GM12873 (cell line): ENCODE measurements around the gene RAB3A.

Source experiments
- TF ChIP-seq, protein P1 (sequence below): IDR thresholded peaks from 2 replicates; pipeline ENCODE4 v1.5.1; 2012; ENCODE audit warnings: low read depth, mild to moderate bottlenecking, moderate library complexity, low read length, control low read depth; ENCODE audit not compliant: insufficient read depth; ENCODE audit errors: missing control alignments

Gene RAB3A

DNA sequence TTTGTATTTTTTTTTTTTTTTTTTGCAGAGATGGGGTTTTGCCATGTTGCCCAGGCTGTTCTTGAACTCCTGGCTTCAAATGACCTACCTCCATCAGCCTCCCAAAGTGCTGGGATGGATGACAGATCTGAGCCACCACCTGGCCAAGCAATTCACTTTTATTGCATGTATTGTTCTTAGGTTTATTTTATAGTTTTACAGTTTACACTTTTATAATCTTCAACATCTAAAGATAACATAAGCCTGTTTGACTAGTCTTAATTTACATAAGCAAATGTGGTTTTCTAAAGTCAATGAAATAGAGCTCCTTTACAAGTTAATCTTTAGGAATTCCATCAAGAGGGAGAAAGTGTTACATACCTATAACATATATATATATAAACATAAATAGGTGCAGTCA is 20.3 kb downstream of the RAB3A start:
- TF ChIP-seq, protein P1, sequence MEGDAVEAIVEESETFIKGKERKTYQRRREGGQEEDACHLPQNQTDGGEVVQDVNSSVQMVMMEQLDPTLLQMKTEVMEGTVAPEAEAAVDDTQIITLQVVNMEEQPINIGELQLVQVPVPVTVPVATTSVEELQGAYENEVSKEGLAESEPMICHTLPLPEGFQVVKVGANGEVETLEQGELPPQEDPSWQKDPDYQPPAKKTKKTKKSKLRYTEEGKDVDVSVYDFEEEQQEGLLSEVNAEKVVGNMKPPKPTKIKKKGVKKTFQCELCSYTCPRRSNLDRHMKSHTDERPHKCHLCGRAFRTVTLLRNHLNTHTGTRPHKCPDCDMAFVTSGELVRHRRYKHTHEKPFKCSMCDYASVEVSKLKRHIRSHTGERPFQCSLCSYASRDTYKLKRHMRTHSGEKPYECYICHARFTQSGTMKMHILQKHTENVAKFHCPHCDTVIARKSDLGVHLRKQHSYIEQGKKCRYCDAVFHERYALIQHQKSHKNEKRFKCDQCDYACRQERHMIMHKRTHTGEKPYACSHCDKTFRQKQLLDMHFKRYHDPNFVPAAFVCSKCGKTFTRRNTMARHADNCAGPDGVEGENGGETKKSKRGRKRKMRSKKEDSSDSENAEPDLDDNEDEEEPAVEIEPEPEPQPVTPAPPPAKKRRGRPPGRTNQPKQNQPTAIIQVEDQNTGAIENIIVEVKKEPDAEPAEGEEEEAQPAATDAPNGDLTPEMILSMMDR, result no peak

DNA sequence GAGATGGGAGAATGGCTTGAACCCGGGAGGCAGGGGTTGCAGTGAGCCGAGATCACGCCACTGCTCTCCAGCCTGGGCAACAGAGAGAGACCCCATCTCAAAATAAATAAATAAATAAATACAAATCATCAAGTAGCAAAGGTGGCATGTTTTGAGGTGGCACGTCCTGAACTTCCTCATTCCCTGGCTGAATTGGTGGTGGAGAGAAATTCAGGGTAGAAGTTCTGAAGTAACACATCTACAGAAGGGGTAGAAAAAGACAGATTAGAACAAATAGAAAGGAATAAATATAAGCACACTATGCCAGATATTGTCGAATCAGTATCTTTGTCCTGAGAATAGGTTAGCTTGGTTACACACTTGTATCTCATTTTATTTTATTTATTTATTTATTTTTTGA is 23.9 kb downstream of the RAB3A start:
- TF ChIP-seq, protein P1, result no peak

DNA sequence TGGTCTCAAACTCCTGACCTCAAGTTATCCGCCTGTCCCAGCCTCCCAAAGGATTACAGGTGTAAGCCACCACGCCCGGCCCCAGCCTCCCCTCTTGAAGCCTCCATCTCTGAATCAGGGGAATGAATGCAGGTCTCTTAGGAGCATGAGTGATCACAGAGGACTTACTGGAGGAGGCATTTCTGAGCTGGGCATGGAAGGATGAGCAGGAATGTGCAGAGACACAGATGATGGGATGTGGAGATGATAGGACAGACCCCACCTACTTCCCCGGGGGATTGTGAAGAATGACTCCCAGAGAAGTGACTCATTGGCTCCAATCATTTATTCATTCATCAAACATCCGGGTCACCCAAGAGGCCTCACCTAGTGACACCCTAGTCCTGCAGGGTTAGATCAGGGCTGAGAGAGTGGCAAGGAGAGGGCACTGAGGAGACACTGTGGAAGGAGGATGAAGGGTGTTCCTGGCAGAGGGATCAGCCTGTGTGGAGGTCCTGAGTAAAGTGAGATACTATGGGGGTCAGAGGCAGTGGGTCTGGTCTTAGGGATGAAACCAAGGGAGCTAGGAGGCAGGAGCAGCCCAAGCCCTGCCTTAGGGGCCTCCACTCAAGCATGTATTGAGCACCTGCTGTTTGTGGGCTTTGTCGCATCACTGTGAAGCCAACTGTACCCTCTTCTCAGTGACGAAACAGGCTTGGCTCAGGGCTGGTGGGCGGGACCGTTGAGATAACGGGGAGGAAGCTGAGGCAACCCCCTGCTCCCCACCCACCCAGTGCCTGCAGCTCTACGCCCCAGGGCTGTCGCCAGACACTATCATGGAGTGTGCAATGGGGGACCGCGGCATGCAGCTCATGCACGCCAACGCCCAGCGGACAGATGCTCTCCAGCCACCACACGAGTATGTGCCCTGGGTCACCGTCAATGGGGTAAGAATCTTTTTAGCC is 27.2 kb downstream of the RAB3A start:
- TF ChIP-seq, protein P1, result no peak

DNA sequence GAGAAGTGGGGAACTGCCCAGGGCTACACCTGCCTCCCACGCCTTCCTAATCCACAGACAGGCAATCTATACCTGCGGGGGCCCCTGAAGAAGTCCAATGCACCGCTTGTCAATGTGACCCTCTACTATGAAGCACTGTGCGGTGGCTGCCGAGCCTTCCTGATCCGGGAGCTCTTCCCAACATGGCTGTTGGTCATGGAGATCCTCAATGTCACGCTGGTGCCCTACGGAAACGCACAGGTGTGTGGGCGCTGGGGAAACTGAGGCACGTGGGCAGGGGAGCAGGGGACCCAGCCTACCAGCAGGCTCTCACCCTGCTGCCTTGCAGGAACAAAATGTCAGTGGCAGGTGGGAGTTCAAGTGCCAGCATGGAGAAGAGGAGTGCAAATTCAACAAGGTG is 28.9 kb downstream of the RAB3A start:
- TF ChIP-seq, protein P1, result no peak

DNA sequence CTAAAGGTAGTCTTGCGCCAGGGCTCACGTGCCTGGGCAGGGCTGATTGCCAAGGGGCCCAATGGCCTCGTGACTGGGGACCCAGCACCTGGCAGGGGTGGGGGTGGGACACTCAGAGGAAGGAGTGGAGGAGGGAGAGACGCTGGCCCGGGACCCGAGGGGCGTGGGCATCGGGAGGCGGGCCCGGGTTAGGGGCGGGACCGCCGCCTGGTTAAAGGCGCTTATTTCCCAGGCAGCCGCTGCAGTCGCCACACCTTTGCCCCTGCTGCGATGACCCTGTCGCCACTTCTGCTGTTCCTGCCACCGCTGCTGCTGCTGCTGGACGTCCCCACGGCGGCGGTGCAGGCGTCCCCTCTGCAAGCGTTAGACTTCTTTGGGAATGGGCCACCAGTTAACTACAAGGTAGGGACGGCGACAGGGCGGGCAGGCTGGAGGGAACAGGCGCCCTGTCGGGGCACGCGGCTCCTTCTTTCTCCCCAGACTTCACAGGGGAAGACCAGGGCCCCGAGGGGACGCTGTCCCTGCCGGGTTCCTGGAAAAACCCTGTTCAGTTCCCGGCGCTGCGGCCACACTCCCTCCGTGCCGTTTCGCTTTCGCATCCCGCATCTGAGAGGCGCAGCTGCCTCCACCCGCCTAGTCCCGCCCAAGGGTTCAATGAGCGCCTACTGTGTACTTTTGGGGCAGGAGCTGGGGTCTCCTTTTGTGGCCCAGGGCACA is 30.1 kb downstream of the RAB3A start, which contains the start of gene IFI30:
IFI30 (plus strand) TSS at position 242 of the 717 bp plus-strand sequence; CDS start at position 271, 29 bp downstream.
- TF ChIP-seq, protein P1, result no peak

DNA sequence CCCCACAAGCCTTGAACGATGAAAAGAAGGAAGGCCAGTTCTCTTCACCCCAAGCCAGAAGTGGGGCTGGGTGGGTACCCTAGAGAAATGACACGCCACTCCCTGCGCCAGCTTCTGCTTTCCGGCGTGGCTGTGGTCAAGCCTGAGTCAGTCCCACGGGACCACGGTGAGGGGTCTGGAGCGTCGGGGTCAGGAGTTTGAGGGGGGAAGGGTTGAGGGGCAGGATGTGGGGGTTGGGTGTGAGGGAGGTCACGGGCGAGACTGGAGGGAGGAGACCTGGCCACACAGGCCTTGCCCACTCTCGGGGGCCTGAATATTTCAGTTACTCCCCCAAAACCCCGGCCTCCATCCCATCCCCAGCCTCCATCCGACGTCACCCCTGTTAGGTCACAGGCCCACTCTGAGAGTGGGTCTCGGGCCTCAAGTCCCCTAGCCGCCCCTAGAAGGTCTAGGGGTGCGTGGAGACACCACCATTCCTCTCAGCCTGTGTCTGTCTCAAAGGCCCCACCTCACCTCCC is 30.7 kb downstream of the RAB3A start:
- TF ChIP-seq, protein P1, result no peak

DNA sequence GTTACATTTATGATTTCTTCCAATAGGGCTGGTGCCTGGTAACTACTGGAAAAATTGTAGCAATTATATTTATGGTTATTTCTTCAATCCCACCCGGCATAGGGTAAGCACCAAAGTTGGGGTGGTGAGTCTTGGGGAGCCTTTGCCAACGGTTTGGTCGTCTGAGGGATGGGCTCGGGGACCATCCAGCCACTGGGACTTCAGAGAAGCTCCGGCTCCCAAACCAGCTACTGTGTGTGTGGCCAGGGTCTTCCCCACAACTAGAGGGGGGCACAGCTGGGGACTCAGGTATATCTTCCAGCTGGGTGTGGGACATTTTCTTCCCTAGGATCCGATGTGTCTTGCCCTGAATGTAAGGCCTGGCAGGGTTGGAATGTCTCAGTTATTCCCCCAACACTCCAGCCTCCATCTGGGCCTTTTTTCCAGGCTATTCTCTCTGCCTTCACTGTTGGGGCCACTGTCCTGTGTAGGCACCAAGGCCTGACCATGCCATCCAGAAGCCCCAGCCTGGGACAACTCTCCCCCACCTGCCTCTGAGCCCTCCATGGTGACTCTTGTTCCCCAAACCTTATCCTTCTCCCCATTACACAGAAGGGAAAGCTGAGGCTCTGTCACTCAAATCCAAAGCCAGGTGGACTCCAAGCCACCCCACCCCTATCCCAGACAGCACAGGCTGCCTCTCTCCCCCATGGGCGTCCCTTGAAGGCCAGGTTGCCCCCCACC is 31.4 kb downstream of the RAB3A start:
- TF ChIP-seq, protein P1, result no peak
